GM23338 (cell line): Measurements from ENCODE around the gene MYO18B. TPM values are rescaled to one million over a fixed set of nuclear protein-coding genes. Genes with fewer than 3 reads are reported as not detected.
A peak's percentile ranks its signal among the peaks of the same experiment; 100 is the strongest.

ENCODE experiments used
- ATAC-seq: fragments of 200-7000 bp; cut with Tn5 transposase; 3 replicates; pipeline ENCODE4 v1.9.1; 2020
- DNase-seq: peaks from one replicate; pipeline ENCODE4 v3.0.0-alpha.2; 2015; ENCODE audit warnings: low spot score
- H2AFZ ChIP-seq: fragments of 200-600 bp; sonication (generic); 2 replicates; pipeline ENCODE4 v1.8.0; 2016; ENCODE audit warnings: antibody characterized with exemption, mild to moderate bottlenecking, moderate library complexity
- H3F3A ChIP-seq: fragments of 200-600 bp; sonication (generic); replicated peaks from 2 replicates; pipeline ENCODE4 v1.8.0; 2017; ENCODE audit warnings: antibody characterized with exemption, mixed run types, low read depth
- H3K27ac ChIP-seq: fragments of 200-600 bp; sonication (generic); 2 replicates; pipeline ENCODE4 v1.6.1; 2016; ENCODE audit warnings: low read depth
- H3K27me3 ChIP-seq: fragments of 200-600 bp; sonication (generic); 2 replicates; pipeline ENCODE4 v1.8.0; 2016; ENCODE audit warnings: mild to moderate bottlenecking, mixed run types, moderate library complexity; ENCODE audit not compliant: insufficient read depth
- H3K36me3 ChIP-seq: fragments of 200-600 bp; sonication (generic); 2 replicates; pipeline ENCODE4 v1.8.0; 2016; ENCODE audit warnings: mild to moderate bottlenecking; ENCODE audit not compliant: insufficient read depth
- H3K4me1 ChIP-seq: fragments of 200-600 bp; sonication (generic); 2 replicates; pipeline ENCODE4 v1.8.0; 2016; ENCODE audit warnings: mild to moderate bottlenecking, moderate library complexity; ENCODE audit not compliant: insufficient read depth
- H3K4me2 ChIP-seq: fragments of 200-600 bp; sonication (generic); 2 replicates; pipeline ENCODE4 v1.7.1; 2017; ENCODE audit warnings: mixed run types
- H3K4me3 ChIP-seq: fragments of 200-600 bp; sonication (generic); 2 replicates; pipeline ENCODE4 v1.6.1; 2016; ENCODE audit warnings: mixed run types
- H3K79me2 ChIP-seq: fragments of 200-600 bp; sonication (generic); replicated peaks from 2 replicates; pipeline ENCODE4 v1.8.0; 2017; ENCODE audit warnings: mild to moderate bottlenecking; ENCODE audit not compliant: insufficient read depth
- H3K9me2 ChIP-seq: fragments of 200-600 bp; sonication (generic); 2 replicates; pipeline ENCODE4 v1.8.0; 2017; ENCODE audit not compliant: insufficient read depth
- H4K20me1 ChIP-seq: fragments of 200-600 bp; sonication (generic); replicated peaks from 2 replicates; pipeline ENCODE4 v1.8.0; 2017; ENCODE audit warnings: mild to moderate bottlenecking; ENCODE audit not compliant: insufficient read depth
- H3K27ac Mint-ChIP-seq: 2 replicates; pipeline ENCODE4 v1.8.0; 2020; ENCODE audit warnings: inconsistent platforms, mild to moderate bottlenecking, moderate library complexity, mixed read lengths
- H3K27me3 Mint-ChIP-seq: 3 replicates; pipeline ENCODE4 v1.8.0; 2022; ENCODE audit warnings: low read depth, mild to moderate bottlenecking, moderate library complexity, mixed read lengths, inconsistent platforms; ENCODE audit not compliant: insufficient read depth, poor library complexity
- H3K36me3 Mint-ChIP-seq: 3 replicates; pipeline ENCODE4 v1.8.0; 2021; ENCODE audit warnings: low read depth, mild to moderate bottlenecking, inconsistent platforms, moderate library complexity, mixed read lengths
- H3K4me1 Mint-ChIP-seq: 3 replicates; pipeline ENCODE4 v1.8.0; 2020; ENCODE audit warnings: mild to moderate bottlenecking, inconsistent platforms, mixed read lengths
- H3K4me3 Mint-ChIP-seq: 3 replicates; pipeline ENCODE4 v1.8.0; 2021; ENCODE audit warnings: moderate library complexity, mild to moderate bottlenecking, inconsistent platforms, mixed read lengths
- H3K9me3 Mint-ChIP-seq: 3 replicates; pipeline ENCODE4 v1.8.0; 2020; ENCODE audit warnings: moderate library complexity, mild to moderate bottlenecking, inconsistent platforms, mixed read lengths
- CREB1 ChIP-seq: fragments of 250-450 bp; sonication (Bioruptor Pico); IDR thresholded peaks from 2 replicates; pipeline ENCODE4 v1.5.0; 2020; ENCODE audit warnings: low read depth, mild to moderate bottlenecking, moderate library complexity
- CTCF ChIP-seq, 2 experiments: fragments of 200-600 bp in 1 of 2; sonication (generic) in 1 of 2; conservative IDR thresholded peaks; 2 replicates each; pipeline versions ENCODE4 v1.5.1 to v1.6.1; 2016 to 2017; ENCODE audit warnings: antibody characterized with exemption in 2 of 2, low read depth in 2 of 2, mild to moderate bottlenecking in 2 of 2, moderate library complexity in 1 of 2
- ETS1 ChIP-seq: IDR thresholded peaks from 2 replicates; pipeline ENCODE4 v1.6.1; 2016; ENCODE audit warnings: antibody characterized with exemption
- EZH2 ChIP-seq: fragments of 200-600 bp; sonication (generic); IDR thresholded peaks from one replicate; pipeline ENCODE4 v1.8.0; 2017; ENCODE audit warnings: antibody characterized with exemption, mild to moderate bottlenecking, low read depth; ENCODE audit not compliant: unreplicated experiment
- EZH2phosphoT487 ChIP-seq: fragments of 200-600 bp; sonication (generic); IDR thresholded peaks from one replicate; pipeline ENCODE4 v1.8.1; 2018; ENCODE audit warnings: antibody characterized with exemption; ENCODE audit not compliant: unreplicated experiment
- REST ChIP-seq: IDR thresholded peaks from one replicate; pipeline ENCODE4 v1.6.1; 2018; ENCODE audit warnings: antibody characterized with exemption; ENCODE audit not compliant: unreplicated experiment
- STAT1 ChIP-seq: IDR thresholded peaks from one replicate; pipeline ENCODE4 v1.6.1; 2016; ENCODE audit warnings: antibody characterized with exemption; ENCODE audit not compliant: unreplicated experiment
- ZNF462 ChIP-seq: fragments of 250-450 bp; sonication (Bioruptor Pico); IDR thresholded peaks from 2 replicates; pipeline ENCODE4 v1.5.0; 2020; ENCODE audit warnings: mild to moderate bottlenecking, moderate library complexity
- polyA plus RNA-seq: library from polyadenylated mRNA; unstranded; fragments of >200 nt; fragmentation: Nextera tagmentation; extraction: Ambion mirVana; gene quantifications from 2 replicates; pipeline ENCODE4 v1.2.1, GENCODE V29; 2016
- total RNA-seq: library from RNA; depleted of rRNA; stranded (reverse); fragments of >200 nt; shearing (Covaris generic); gene quantifications from 2 replicates; pipeline ENCODE4 v1.2.3, GENCODE V29; 2014

MYO18B gene
- total and polyA plus RNA-seq, 2 experiments from 2014 or later = 0.36 to 0.45 TPM

GRCh38 chr22:26041931-26042330, 299.9 kb downstream of the MYO18B start:
- no peaks in the 10 kb centered on the region for H4K20me1 ChIP-seq
- ATAC-seq (no peak), DNase-seq (no peak)
- H3K4me2 ChIP-seq = no peak overlapping the region
- H3K27ac ChIP-seq = no peak overlapping the region
- Mint-ChIP-seq H3K36me3 (peaks cover 4% of the 10 kb centered on the region; the same call in 1 of the 3 replicates), H3K27me3 (peaks cover 2% of the 10 kb centered on the region), H3K4me1 (peaks cover 11% of the 10 kb centered on the region; the same call in 2 of the 3 replicates), H3K27ac (no peak overlapping the region), H3K9me3 (peaks cover 9% of the 10 kb centered on the region), H3K4me3 (no peak overlapping the region)
- TF ChIP-seq ETS1 (no peak), EZH2phosphoT487 (no peak), STAT1 (no peak)
- H3K36me3 ChIP-seq = no peaks in the 10 kb centered on the region
- H3K9me2 ChIP-seq = 0 out of 2 replicates have a peak, but pooled peaks cover 3% of the 10 kb centered on the region
- H3K4me3 ChIP-seq = no peak overlapping the region
- no peaks in the 10 kb centered on the region for H3K79me2 ChIP-seq
- H2AFZ ChIP-seq = peak overlapping the region; percentile 16; the same call in 1 of the 2 replicates
- no peaks in the 10 kb centered on the region for H3F3A ChIP-seq
- H3K27me3 ChIP-seq = no peaks in the 10 kb centered on the region
- 0 out of 2 replicates have a peak, but pooled peaks cover 3% of the 10 kb centered on the region for H3K4me1 ChIP-seq

- no peak overlapping the region for H3K4me3 Mint-ChIP-seq
- Histone ChIP-seq H3K79me2 (no peaks in the 10 kb centered on the region), H3K4me3 (no peak overlapping the region), H3K27me3 (no peaks in the 10 kb centered on the region), H3K4me2 (no peak overlapping the region), H3K27ac (no peak overlapping the region), H4K20me1 (no peaks in the 10 kb centered on the region), H3K9me2 (no peaks in the 10 kb centered on the region), H3K4me1 (0 out of 2 replicates have a peak, but pooled peaks cover 3% of the 10 kb centered on the region), H3F3A (no peaks in the 10 kb centered on the region), H2AFZ (no peak overlapping the region), H3K36me3 (no peaks in the 10 kb centered on the region)
- H3K36me3 Mint-ChIP-seq = peaks cover 4% of the 10 kb centered on the region; the same call in 1 of the 3 replicates
- ATAC-seq (no peak), DNase-seq (no peak)
- peaks cover 2% of the 10 kb centered on the region for H3K27me3 Mint-ChIP-seq
- no peak overlapping the region for H3K27ac Mint-ChIP-seq
- peaks cover 6% of the 10 kb centered on the region; the same call in 1 of the 3 replicates for H3K9me3 Mint-ChIP-seq
- peaks cover 11% of the 10 kb centered on the region; the same call in 2 of the 3 replicates for H3K4me1 Mint-ChIP-seq
- TF ChIP-seq CREB1 = no peak
- TF ChIP-seq REST = no peak
- TF ChIP-seq ZNF462 = no peak
- no peak for TF ChIP-seq EZH2phosphoT487
- TF ChIP-seq EZH2 = no peak
- no peak for TF ChIP-seq CTCF (conservative IDR thresholded peaks at IDR 0.05; ENCODE audit: low read depth in 2 of 2)
Measured at GRCh38 chr22:26043031-26043430, 301.0 kb downstream of the MYO18B start.
